HS-5 (cell line): Measurements from ENCODE around the gene DYNC1LI2.
"Not testable (repeated sequence)": the region's sequence is repeated elsewhere in the genome, so short reads cannot be mapped to it uniquely, and the experiment has no call there.

Source experiments
- DNase-seq: peaks from one replicate; pipeline ENCODE4 v3.0.0-alpha.2; 2012; ENCODE audit warnings: low read depth

DYNC1LI2 gene

GRCh38 chr16:66751303-66751991 is at the start of gene DYNC1LI2:
Gene DYNC1LI2, minus strand, starts transcription at chr16:66751609. Its CDS starts 18 bp downstream, at chr16:66751591.
- no peak for DNase-seq

GRCh38 chr16:66800856-66801255 is 49.4 kb upstream of the DYNC1LI2 start:
- no peak for DNase-seq

- peak; percentile 8 for DNase-seq
These were observed 46.8 kb upstream of the DYNC1LI2 start for GRCh38 chr16:66798161-66798560.

- DNase-seq: not testable (repeated sequence)
These were observed 42.6 kb upstream of the DYNC1LI2 start for GRCh38 chr16:66793984-66794383.

GRCh38 chr16:66790130-66790733 is 38.8 kb upstream of the DYNC1LI2 start:
- DNase-seq: no peak

GRCh38 chr16:66787427-66787826 is 36.0 kb upstream of the DYNC1LI2 start:
- DNase-seq: no peak

GRCh38 chr16:66786551-66786950 is 35.1 kb upstream of the DYNC1LI2 start:
- no peak for DNase-seq

- no peak for DNase-seq
These were observed 25.0 kb upstream of the DYNC1LI2 start for GRCh38 chr16:66776457-66776856.

- DNase-seq: no peak
These were observed 23.6 kb upstream of the DYNC1LI2 start for GRCh38 chr16:66774981-66775380.

GRCh38 chr16:66758086-66758485 is 6.7 kb upstream of the DYNC1LI2 start:
- no peak for DNase-seq

GRCh38 chr16:66754819-66755218 is 3.4 kb upstream of the DYNC1LI2 start:
- no peak for DNase-seq

GRCh38 chr16:66754211-66754610 is 2.8 kb upstream of the DYNC1LI2 start:
- DNase-seq: no peak

GRCh38 chr16:66752958-66753357 is 1.5 kb upstream of the DYNC1LI2 start:
- DNase-seq: no peak

- DNase-seq: no peak
These were observed 970 bp upstream of the DYNC1LI2 start for GRCh38 chr16:66752379-66752778.

GRCh38 chr16:66751992-66752322 is 548 bp upstream of the DYNC1LI2 start:
- no peak for DNase-seq

GRCh38 chr16:66751053-66751302 is 431 bp downstream of the DYNC1LI2 start:
- no peak for DNase-seq

GRCh38 chr16:66750279-66751052 is 943 bp downstream of the DYNC1LI2 start:
- DNase-seq: no peak

- no peak for DNase-seq
These were observed 4.7 kb downstream of the DYNC1LI2 start for GRCh38 chr16:66746682-66747081.

GRCh38 chr16:66746048-66746447 is 5.4 kb downstream of the DYNC1LI2 start:
- no peak for DNase-seq

GRCh38 chr16:66741950-66742808 is 9.2 kb downstream of the DYNC1LI2 start:
- no peak for DNase-seq

GRCh38 chr16:66741169-66741900 is 10.1 kb downstream of the DYNC1LI2 start:
- peak; percentile 71 for DNase-seq

- no peak for DNase-seq
These were observed 10.9 kb downstream of the DYNC1LI2 start for GRCh38 chr16:66740533-66740932.
